ENCODE data around the gene FAM3A.

DNA sequence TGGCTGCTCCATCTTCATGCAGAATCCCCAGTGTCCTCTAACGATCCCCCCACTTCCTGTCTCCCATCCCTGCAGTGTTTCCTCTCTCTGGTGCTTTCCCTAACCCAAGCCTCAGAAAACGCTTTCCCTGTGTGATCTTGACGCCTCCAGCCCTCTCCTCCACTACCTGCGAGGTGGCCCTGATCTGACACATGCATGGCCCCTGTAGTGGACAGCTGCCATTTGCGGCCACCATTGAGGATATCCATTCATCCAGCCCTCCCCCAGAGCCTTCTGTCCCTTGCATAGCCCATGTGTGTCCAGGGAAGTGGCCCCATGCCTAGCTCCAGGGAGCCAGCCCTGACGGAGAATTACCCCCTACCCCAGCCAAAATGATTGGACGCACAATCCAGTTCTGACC is 32.7 kb downstream of the FAM3A start:
- TF ChIP-seq, protein P1, sequence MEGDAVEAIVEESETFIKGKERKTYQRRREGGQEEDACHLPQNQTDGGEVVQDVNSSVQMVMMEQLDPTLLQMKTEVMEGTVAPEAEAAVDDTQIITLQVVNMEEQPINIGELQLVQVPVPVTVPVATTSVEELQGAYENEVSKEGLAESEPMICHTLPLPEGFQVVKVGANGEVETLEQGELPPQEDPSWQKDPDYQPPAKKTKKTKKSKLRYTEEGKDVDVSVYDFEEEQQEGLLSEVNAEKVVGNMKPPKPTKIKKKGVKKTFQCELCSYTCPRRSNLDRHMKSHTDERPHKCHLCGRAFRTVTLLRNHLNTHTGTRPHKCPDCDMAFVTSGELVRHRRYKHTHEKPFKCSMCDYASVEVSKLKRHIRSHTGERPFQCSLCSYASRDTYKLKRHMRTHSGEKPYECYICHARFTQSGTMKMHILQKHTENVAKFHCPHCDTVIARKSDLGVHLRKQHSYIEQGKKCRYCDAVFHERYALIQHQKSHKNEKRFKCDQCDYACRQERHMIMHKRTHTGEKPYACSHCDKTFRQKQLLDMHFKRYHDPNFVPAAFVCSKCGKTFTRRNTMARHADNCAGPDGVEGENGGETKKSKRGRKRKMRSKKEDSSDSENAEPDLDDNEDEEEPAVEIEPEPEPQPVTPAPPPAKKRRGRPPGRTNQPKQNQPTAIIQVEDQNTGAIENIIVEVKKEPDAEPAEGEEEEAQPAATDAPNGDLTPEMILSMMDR (IDR thresholded peaks at IDR 0.05): no peak
- TF ChIP-seq POLR2A (IDR thresholded peaks at IDR 0.05): no peak

Data from esophagus squamous epithelium (tissue), 4 donors.